Esophagus squamous epithelium (tissue), 5 donors: Measurements from ENCODE around the gene FHIT. TPM values are rescaled to one million over a fixed set of nuclear protein-coding genes. Genes with fewer than 3 reads are reported as not detected.

Experiments
- DNase-seq: peaks from one replicate; lab custom pipeline; 2025; lab: John Stamatoyannopoulos, UW
- H3K27ac ChIP-seq, 4 donors: fragments of 200-600 bp; sonication (generic); one replicate each; pipeline ENCODE4 v1.5.1; 2016 to 2019; ENCODE audit warnings: mild to moderate bottlenecking in 1 of 4
- H3K27me3 ChIP-seq, 4 donors: fragments of 200-600 bp; sonication (generic); 1 replicate in 3 of 4; 2 replicates in 1 of 4; pipeline versions ENCODE4 v1.5.1 to v1.6.0; 2017 to 2021; ENCODE audit warnings: antibody characterized with exemption in 1 of 4
- H3K36me3 ChIP-seq, 3 donors: fragments of 200-600 bp; sonication (generic); one replicate each; pipeline ENCODE4 v1.5.1; 2016 to 2019
- H3K4me1 ChIP-seq, 3 donors: fragments of 200-600 bp; sonication (generic); one replicate each; pipeline ENCODE4 v1.5.1; 2017 to 2019
- H3K4me3 ChIP-seq, 4 donors: fragments of 200-600 bp; sonication (generic); 1 replicate in 3 of 4; 2 replicates in 1 of 4; pipeline ENCODE4 v1.5.1; 2016 to 2019; ENCODE audit warnings: mild to moderate bottlenecking in 2 of 4, moderate library complexity in 1 of 4
- H3K9me3 ChIP-seq, 3 donors: fragments of 200-600 bp; sonication (generic); one replicate each; pipeline ENCODE4 v1.5.1; 2016 to 2019
- POLR2A ChIP-seq, 4 donors: fragments of 450-650 bp; IDR thresholded peaks; one replicate each; pipeline ENCODE4 v1.6.1; 2017; ENCODE audit warnings: antibody characterized with exemption in 4 of 4, mild to moderate bottlenecking in 4 of 4, moderate library complexity in 3 of 4
- WGBS, 2 donors: methylation state at CpG; one replicate each; pipeline ENCODE4 v1.1.5; 2018; 5-methylcytosine and 5-hydroxymethylcytosine counted together
- intact Hi-C: fragments of 100-400 bp; cut with DNase I; formaldehyde crosslinking; loops from one replicate; pipeline ENCODE4 v1.15.0; 2022
- total RNA-seq, 4 donors: library from RNA; depleted of rRNA; stranded (reverse); fragments of >200 nt; gene quantifications; one replicate each; pipeline ENCODE4 v1.1.0, GENCODE V29; 2016
- TF ChIP-seq, protein P1 (sequence below), 6 experiments: fragments of 450-650 bp in 4 of 6; fragments of 200-600 bp in 2 of 6; sonication (generic) in 2 of 6; IDR thresholded peaks; one replicate each; pipeline ENCODE4 v1.5.1; 2016 to 2019; ENCODE audit warnings: antibody characterized with exemption in 6 of 6, mild to moderate bottlenecking in 4 of 6, moderate library complexity in 4 of 6
- donor health status: DM: yes; HTN: yes; CAD: no.

FHIT gene
- total RNA-seq, 4 donors from 2014 or later: 0.64 to 5.7 (median 3.1) TPM

DNA sequence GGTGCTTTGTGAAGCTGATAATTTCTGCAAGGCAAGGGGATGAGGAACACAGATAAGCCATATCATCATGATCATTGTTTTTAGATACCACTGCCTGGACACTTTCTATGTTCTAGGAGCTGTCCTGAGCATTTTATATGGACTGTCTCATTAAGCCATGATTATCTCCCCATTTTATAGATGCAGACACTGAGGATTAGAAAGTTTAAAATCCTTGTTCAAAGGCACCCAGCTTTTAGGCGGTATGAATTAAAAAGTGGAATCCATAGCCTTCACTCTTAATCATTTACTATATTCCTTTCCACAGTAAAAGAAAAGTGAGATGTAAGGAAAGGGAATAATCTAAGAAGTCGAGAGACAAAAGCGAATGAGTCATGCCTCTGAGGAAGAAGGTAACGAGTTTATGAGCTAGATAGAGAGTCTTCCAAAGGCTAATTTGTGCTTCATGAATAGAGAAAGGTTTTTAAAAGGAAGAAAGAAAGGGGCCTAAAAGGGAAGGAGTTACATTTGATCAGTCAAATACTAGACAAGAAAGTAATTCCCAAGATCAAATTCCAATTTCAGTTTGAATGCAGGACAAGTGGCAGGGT is 856.0 kb downstream of the FHIT start:
- intact Hi-C loops: no loop called here
- Histone ChIP-seq H3K27me3 (no peaks in the 10 kb centered on the region), H3K4me3 (no peak overlapping the region)

DNA sequence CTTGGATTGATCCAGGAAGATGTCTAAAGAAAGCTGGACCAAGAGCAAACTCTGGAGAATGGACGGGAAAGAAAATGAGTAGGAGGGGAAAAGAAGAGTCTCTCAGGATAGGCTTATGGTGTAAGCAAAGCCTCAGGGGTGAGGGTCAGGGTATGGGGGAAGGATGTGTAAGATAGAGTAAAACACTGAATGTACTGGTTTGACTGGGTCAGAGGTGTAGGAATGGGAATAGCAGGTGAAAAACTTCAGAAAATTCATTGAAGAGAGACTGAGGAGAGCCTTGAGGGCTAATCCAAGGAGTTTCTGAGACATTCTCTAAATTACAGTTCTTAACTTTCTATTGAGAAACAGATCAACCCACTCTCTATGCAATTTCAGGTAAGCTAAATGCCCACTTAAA is 857.3 kb downstream of the FHIT start:
- no peak overlapping the region for H3K27ac ChIP-seq
- H3K9me3 ChIP-seq: no peaks in the 10 kb centered on the region
- H3K4me1 ChIP-seq: no peaks in the 10 kb centered on the region
- DNase-seq: no peak
- WGBS, 2 donors: 70 to 100% methylated on average over 1 of the region's 1 CpG
- intact Hi-C loops: no loop called here
- no peaks in the 10 kb centered on the region for H3K36me3 ChIP-seq
- H3K27me3 ChIP-seq: no peaks in the 10 kb centered on the region
- H3K4me3 ChIP-seq: no peak overlapping the region
- TF ChIP-seq, protein P1, sequence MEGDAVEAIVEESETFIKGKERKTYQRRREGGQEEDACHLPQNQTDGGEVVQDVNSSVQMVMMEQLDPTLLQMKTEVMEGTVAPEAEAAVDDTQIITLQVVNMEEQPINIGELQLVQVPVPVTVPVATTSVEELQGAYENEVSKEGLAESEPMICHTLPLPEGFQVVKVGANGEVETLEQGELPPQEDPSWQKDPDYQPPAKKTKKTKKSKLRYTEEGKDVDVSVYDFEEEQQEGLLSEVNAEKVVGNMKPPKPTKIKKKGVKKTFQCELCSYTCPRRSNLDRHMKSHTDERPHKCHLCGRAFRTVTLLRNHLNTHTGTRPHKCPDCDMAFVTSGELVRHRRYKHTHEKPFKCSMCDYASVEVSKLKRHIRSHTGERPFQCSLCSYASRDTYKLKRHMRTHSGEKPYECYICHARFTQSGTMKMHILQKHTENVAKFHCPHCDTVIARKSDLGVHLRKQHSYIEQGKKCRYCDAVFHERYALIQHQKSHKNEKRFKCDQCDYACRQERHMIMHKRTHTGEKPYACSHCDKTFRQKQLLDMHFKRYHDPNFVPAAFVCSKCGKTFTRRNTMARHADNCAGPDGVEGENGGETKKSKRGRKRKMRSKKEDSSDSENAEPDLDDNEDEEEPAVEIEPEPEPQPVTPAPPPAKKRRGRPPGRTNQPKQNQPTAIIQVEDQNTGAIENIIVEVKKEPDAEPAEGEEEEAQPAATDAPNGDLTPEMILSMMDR (IDR thresholded peaks at IDR 0.05): no peak
- no peak for TF ChIP-seq POLR2A (IDR thresholded peaks at IDR 0.05)

More for the DNA sequence above, 856.0 kb downstream of the FHIT start:
- Histone ChIP-seq H3K36me3 (no peaks in the 10 kb centered on the region), H3K9me3 (no peaks in the 10 kb centered on the region), H3K27ac (no peak overlapping the region), H3K4me1 (no peaks in the 10 kb centered on the region)
- no peak for DNase-seq
- WGBS, 2 donors: 75 to 85% methylated on average over 4 of the region's 4 CpGs
- TF ChIP-seq, protein P1 (IDR thresholded peaks at IDR 0.05): no peak
- TF ChIP-seq POLR2A (IDR thresholded peaks at IDR 0.05): no peak

DNA sequence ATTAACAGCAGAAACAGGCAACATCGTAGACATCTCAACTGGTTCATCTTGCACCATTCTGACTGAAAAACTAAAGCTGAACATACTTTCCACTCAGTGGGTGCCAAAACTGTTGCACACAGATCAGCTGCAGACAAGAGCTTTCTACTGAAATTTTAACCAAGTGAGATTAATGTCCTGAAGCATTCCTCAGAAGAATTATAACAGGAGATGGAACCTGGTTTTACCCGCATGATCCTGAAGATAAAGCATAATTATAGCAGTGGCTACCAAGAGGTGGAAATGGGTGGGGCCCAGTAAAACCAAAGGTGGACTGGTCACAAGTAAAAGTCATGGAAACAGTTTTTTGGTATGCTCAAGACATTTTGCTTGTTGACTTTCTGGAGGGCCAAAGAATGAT is 858.8 kb downstream of the FHIT start:
- intact Hi-C loops: no loop called here
- no peaks in the 10 kb centered on the region for H3K27me3 ChIP-seq
- H3K4me1 ChIP-seq: no peaks in the 10 kb centered on the region
- WGBS, 2 donors: 83 to 96% methylated on average over 2 of the region's 2 CpGs
- H3K36me3 ChIP-seq: no peaks in the 10 kb centered on the region
- no peak overlapping the region for H3K4me3 ChIP-seq
- H3K27ac ChIP-seq: no peak overlapping the region
- H3K9me3 ChIP-seq: no peaks in the 10 kb centered on the region
- no peak for TF ChIP-seq POLR2A (IDR thresholded peaks at IDR 0.05)
- TF ChIP-seq, protein P1 (IDR thresholded peaks at IDR 0.05): no peak
- no peak for DNase-seq

DNA sequence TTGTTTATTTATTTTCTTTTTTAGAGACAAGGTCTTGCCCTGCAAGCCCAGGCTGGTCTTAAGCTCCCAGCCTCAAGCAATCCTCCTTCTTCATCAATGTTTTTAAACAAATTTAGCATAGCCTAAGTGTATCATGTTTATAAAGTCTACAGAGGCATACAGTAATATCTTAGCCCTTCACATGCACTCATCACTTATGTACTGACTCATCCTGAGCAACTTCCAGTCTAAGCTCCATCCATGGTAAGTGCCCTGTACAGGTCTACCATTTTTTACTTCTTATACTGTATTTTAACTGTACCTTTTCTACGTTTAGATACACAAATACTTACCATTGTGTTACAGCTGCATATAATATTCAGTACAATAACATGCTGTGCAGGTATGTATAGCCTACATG is 860.0 kb downstream of the FHIT start:
- intact Hi-C loops: no loop called here
- Histone ChIP-seq H3K27me3 (no peaks in the 10 kb centered on the region), H3K4me3 (no peak overlapping the region), H3K9me3 (no peaks in the 10 kb centered on the region), H3K4me1 (no peaks in the 10 kb centered on the region), H3K36me3 (no peaks in the 10 kb centered on the region), H3K27ac (no peak overlapping the region)
- TF ChIP-seq, protein P1 (IDR thresholded peaks at IDR 0.05): no peak
- no peak for TF ChIP-seq POLR2A (IDR thresholded peaks at IDR 0.05)
- no peak for DNase-seq
- 44 to 50% methylated on average over 1 of the region's 1 CpG for WGBS, 2 donors

DNA sequence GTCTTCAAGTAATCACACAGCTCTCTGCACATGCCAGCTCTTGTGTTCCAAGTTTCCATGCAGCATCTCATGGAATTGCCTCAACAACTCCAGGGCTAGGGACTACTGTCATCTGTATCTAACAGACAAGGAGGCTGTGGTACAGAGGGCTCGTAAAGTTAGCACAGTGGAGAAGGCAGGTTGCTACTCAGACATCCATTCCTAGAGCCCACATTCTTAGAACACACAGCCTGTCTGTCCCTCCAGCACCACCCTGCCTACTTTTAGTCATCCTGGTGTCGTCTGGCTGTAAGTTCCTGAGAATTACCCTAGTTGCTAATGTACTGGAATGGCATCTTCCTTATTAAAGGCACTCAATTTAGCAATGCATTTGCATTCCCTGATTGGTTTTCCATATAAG is 862.5 kb downstream of the FHIT start:
- no peaks in the 10 kb centered on the region for H3K9me3 ChIP-seq
- intact Hi-C loops: no loop called here
- no peaks in the 10 kb centered on the region for H3K36me3 ChIP-seq
- H3K27me3 ChIP-seq: no peaks in the 10 kb centered on the region
- H3K4me3 ChIP-seq: no peak overlapping the region
- no peaks in the 10 kb centered on the region for H3K4me1 ChIP-seq
- TF ChIP-seq, protein P1 (IDR thresholded peaks at IDR 0.05): no peak
- no peak for TF ChIP-seq POLR2A (IDR thresholded peaks at IDR 0.05)
- no peak overlapping the region for H3K27ac ChIP-seq
- no peak for DNase-seq
- 83 to 93% methylated on average over 2 of the region's 2 CpGs for WGBS, 2 donors
